ENCODE data around the gene SPACA5.
"Not testable (repeated sequence)": the region's sequence is repeated elsewhere in the genome, so short reads cannot be mapped to it uniquely, and the experiment has no call there.

DNA sequence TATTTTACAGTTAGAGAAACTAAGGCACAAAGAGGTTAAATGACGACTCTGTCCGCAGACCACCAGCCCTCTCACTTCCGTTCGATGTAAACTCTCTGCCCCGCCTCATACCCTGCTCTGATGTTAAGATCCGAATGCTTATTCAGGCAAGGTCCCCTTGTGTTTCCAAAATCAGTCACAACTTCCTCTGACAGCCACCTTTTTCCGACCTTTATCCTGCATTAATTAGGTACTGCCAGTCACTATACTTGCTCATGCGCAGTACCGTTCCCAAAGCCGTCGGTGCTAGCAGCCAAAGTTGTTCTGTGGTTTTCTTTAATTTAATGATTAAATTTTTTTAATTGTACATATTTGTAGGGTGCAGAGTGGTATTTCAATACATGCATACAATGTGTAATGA is 13.7 kb downstream of the SPACA5 start:
- TF ChIP-seq EZH2 (IDR thresholded peaks at IDR 0.05; ENCODE audit: insufficient read depth, poor library complexity, severe bottlenecking); EZH2phosphoT487 (IDR thresholded peaks at IDR 0.05; ENCODE audit: insufficient read depth, low read depth): not testable (repeated sequence)
